DMS53 treated with DMSO at 0.1 percent for 48 hours (cell line): ENCODE results near the gene CIAPIN1.

Source experiments
- DNase-seq: peaks from one replicate; lab custom pipeline; 2025; ENCODE audit not compliant: unreplicated experiment; lab: John Stamatoyannopoulos, UW

Gene CIAPIN1

DNA sequence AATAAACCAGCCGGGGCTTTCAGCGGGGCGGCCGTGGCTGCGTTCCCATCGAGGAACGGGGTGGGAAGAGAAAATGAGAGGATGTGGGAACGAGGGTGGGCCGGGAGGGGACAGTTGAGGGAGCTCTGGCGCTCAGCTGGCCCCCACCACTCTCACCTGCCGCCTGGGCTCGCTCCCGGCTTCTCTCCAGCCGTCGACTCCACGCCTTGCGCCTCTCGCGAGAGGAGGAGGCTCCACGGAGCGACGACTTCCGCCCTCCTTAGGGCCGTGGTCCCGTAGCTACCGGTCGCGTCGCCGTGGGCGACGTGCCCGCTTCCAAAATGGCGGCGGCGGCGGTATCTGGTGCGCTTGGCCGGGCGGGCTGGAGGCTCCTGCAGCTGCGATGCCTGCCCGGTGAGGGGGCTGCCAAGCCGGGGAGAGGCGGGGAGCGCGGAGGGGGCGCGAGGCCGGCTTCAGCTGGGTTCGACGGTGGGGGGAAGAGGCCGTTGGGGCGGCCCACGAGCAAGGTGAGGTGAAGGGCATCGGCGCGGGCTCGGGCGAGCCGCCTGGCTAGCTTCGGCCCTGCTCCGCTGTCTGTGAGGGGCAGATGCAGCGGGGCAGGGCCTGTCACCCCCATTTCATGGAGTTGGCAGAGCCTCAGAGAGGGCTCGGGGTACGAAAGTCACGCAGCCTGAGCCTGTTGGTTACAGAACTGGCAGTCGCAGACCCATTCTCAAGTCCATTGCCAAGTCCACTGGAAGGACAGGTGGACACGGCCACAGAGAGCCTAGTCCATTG lies at the start of gene CIAPIN1, which contains the start of gene COQ9:
Gene CIAPIN1 (minus strand): TSS at position 200 of the 777 bp plus-strand sequence. CDS start 6,457 bp downstream, outside the sequence.
Gene COQ9 (plus strand): TSS at position 294 of the 777 bp plus-strand sequence. CDS start 27 bp downstream, at position 321.
- DNase-seq, result peak; percentile 79

GRCh38 chr16:57493767-57494166 lies 46.6 kb upstream of the CIAPIN1 start:
- no peak for DNase-seq

GRCh38 chr16:57489229-57489628 lies 42.0 kb upstream of the CIAPIN1 start:
- no peak for DNase-seq

GRCh38 chr16:57486858-57487834 lies 40.0 kb upstream of the CIAPIN1 start:
- no peak for DNase-seq

DNA sequence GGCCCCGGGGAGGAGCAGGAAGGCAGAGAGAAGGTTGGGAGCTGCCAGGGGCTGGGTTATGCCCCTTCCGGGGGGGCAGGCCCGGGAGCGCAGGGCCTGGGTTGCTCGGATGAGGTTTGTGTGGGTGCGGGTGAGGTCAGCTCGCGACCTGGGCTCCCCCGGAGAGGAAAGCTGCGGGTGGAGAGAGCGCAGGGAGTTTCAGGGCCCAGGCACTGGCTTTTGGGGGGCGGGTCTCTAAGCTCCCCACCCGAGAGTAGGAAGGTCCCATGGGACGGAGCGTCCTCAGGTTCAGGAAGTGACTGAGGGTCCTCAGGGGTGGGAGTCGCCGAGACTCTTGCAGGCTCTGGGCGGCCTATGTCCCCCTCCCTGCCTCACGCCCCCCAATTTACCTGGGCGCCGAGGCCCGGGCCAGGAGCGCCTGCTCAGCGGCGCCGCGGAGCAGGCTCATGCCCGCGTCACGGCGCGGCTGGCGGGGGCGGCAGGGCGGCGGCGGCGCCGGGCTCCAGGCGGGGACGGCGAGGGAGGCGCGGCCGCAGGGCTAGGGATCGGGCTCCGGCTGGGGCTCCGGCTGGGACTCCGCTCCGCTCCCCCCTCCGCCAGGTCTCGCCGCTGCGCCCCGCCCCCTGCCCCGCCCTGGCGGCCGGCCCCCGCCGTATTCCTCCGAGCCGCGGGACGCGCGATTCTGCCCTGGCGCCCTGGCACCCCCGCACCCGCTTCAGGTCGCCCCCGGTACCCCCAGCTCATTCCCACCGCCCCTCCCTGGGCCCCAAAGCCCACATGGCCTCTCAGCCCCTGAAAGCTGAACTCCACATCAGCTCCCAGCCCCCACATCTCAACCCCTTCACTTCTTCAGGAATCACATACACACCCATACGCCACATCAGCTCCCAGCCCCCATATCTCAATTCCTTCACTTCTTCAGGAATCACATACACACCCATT lies 39.0 kb upstream of the CIAPIN1 start, which contains the start of gene DOK4:
Gene DOK4 (minus strand): TSS at position 578 of the 942 bp plus-strand sequence. CDS start 6,986 bp downstream, outside the sequence.
- peak; percentile 55 for DNase-seq

GRCh38 chr16:57485091-57485915 lies 38.1 kb upstream of the CIAPIN1 start:
- no peak for DNase-seq

DNA sequence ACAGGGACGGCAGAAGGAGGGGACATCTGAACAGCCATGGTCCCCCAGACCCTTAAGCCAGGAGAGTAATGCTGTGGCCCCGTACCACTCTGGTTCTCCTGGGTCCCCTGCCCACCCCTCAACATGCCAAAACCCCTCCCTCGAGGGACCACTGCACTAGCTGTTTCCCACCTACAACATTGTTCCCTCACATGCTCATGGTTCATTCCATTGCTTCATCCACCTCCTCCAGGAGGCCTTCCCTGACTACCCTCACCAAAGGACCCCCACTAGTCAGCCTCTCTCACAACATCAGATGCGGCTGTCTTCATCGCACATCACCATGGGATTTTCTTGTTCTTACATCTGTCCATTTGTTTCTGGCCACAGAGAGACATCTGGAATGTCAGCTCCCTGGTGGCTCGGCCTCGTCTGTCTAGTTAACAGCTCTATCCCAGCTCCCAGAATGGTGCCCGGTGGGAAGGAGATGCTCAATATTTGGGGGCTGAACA lies 37.4 kb upstream of the CIAPIN1 start:
- DNase-seq, result no peak

DNA sequence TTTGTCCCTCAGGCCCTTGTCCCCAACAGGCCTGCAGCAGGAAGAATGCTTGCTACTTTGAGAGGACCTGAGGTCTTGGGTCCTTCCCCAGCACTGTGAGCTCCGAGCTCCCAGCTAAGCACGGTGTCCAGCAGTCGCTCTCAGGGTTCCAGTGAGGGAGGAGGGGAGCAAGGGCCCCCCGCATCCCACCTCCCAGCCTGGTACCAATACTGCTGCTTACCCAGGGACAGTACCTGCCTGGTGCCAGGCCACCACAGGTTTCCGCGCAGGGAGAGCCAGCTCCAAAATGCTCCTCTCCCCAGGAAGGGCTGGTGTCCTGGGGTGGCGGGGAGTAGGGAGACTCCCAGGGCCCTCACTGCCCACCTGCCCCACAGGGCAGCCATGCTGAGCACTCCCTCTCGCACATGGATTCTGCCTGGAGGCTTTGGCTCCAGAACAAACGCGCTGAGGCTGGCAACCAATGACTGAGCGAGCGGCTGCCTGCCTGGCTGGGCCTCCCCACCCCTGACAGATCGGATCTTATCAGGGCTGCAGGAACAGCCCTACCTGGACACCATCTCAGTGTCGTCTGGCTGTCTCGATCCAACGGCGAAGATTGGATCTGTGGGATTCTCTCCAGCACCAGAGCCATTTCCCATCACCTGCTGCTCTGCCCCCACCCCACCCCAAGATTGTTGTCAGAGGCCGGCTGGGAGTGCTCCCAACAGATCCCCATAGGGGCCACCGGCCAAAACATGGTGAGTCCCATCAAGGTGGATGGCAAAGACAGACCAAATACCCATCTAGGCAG lies 36.7 kb upstream of the CIAPIN1 start:
- no peak for DNase-seq

DNA sequence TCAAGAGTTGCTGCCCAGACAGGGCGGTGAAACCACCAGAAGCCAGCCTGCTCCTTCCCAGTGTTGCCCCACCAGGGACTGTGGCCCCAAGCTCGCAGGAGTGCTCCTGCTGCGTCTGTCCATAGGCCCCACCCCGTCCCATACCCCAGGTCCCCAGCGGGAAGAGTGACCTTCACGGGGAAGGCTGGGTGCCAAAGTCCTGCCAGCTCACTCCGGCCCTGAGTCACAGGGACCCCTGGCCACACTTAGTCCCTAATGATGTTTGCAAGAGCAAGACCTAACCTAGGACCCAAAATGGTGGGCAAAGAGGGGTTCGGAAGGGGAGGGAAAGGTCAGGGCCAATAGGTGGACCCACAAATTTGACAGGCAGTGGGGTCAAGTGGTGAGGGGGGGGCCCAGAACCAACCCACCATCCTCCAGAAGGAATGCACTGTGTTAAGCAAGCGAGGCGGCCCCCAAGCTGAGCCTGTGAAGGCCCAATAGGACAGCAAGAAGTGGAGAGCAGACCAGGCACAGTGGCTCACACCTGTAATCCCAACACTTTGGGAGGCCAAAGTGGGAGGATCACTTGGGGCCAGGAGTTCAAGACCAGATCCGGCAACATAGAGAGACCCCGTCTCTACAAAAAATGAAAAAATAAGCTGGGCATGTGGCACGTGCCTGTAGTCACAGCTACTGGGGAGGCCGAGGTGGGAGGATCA lies 35.8 kb upstream of the CIAPIN1 start:
- DNase-seq, result no peak

DNA sequence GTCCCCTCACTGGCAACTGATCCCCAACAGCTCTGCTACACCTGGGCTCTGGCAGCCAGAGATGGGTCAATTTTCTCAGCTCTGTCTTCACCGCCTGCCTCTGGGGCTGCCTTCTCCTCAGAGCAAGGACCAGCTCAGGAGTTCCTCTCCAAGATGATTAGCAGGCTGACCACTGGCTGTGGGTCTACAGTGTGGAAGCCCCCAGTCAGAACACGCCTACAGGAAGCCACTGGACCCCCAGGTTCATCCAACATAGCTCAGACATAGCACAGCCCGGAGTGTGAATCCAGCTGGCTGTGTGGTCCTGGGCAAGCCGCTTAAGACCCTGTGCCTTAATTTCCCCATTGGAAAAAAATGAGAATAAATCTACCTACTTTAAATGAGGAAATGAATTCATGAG lies 34.2 kb upstream of the CIAPIN1 start:
- DNase-seq, result no peak

GRCh38 chr16:57480754-57481230 lies 33.6 kb upstream of the CIAPIN1 start:
- DNase-seq, result no peak

GRCh38 chr16:57479976-57480753 lies 33.0 kb upstream of the CIAPIN1 start:
- DNase-seq, result no peak

DNA sequence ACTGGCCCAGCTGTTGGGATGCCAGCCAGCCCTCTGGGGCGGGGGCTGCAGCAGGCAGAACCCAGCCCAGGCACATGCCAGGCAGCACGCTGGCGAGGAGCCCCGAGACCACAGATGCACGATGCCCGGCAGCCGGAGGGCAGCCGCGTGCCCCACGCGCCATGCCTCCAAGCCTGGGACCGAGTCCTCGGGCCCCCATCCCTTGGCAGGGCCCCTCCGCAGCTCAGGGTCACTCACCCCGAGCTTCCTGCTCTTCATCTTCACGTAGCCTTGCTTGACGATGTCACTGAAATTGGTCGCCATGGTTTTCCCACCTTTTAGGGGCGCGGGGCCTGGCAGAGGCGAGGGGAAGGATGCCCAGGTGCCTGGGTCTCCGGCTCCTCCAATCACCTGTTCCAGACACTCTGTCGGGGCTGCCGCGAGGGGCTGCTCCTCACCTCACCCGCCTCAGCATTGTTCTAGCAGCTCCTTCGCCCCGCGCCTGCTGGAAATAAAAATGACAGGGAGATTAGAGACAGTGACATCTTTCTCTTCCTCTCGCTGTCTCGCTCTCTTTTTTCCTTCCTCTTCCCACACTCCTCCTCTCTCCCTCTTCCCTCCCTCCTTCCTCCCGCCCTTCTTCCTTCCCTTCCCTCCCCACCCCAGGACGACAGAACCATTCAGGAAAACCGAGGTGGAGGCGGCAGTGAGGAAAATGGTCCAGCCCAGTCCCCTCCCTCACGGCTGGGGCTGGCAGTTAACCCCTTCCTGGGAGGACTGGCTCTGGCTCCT lies 32.2 kb upstream of the CIAPIN1 start:
- DNase-seq, result no peak

DNA sequence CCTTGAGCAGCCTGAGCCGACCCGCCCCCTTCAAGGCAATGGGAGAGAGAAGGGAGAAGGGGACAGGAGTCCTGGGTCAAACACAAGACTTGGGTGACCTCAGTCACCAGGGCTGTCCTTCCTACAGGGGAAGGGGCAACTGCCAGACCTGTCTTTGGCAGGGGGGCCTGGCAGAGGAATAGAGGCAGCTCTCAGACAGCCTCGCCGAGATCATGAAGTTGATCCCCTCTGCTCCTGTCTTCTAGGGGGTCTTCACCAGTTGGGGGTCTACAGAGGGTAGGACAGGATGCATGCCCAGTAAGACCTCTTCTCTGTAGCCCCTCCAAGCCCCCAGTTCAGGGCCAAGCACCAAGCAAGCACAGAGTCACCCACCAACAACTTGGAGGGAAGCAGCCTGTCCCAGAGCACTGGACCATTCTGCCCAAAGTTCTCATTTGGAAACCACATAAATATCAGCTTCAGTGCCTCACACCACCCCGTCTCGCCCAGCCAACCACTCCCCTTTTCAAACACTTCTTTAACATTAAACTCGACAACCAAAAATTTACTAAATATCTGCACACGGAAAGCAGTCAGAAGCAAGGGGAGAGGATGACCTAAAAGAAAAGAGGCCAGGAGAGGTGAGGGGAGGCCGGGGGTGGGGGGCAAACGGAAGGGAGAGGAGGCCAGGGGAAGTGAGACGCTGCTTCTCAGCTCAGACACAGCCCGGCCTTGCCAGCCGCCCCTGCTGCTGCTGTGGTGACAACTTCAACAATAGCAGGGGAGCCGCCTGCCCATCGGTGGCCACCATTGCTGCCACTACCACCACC lies 31.4 kb upstream of the CIAPIN1 start:
- DNase-seq, result no peak

- DNase-seq, result no peak
Measured at GRCh38 chr16:57477531-57478202, 30.5 kb upstream of the CIAPIN1 start.
